ENCODE measurements around the gene TCIRG1. TPM values are rescaled to one million over a fixed set of nuclear protein-coding genes. Genes with fewer than 3 reads are reported as not detected.
"Not testable (repeated sequence)": the region's sequence is repeated elsewhere in the genome, so short reads cannot be mapped to it uniquely, and the experiment has no call there.

Gene TCIRG1
- total RNA-seq, 1 experiment from 2014 or later = 158 TPM

DNA sequence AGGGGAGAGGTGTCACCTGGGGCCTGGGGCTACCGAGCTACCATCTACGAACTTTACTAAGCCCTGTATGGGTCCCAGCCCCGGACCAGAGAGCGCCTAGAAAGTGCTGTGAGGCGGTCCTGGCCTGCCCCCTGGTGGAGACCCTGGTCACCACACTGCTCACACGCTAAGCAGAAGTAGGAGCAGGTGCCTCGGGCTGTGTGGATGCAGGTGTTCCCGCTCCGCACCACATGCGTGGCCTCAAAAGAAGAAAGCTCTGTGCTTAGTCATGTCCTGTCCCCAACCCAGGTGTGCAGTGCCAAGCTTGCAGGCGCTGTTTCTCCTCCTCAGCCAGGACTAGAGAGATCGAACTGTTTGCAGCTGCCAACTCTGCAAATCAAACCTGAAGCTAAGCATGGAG lies 45.0 kb upstream of the TCIRG1 start:
- in situ Hi-C loops (cut with HindIII; ENCODE audit: low pct_unique_long_range_greater_than_20kb, low sequenced_read_pairs); H3K9me3 ChIP-seq (ENCODE audit: control insufficient read depth, insufficient read depth, low read depth, low read length); POLR2A ChIA-PET; H3K27ac ChIP-seq (ENCODE audit: low read length); H3K4me1 ChIP-seq (ENCODE audit: control insufficient read depth, insufficient read depth, low read length); ATAC-seq; H3K4me3 ChIP-seq (ENCODE audit: low read depth in 2 of 2, low read length in 2 of 2); BruUV-seq (replicated peaks); intact Hi-C loops (cut with micrococcal nuclease; ENCODE audit: unreplicated experiment); DNase-seq (ENCODE audit: low read depth, low spot score); H3K27me3 ChIP-seq (ENCODE audit: control insufficient read depth, insufficient read depth, low read length); H3K36me3 ChIP-seq (ENCODE audit: control insufficient read depth, insufficient read depth, low read length): not testable (repeated sequence)
- CTCF ChIA-PET = interaction anchor here (1.2 kb wide), 1 partner anchor 38 kb away, joined by 3 read pairs; no protein-coding TSS in a partner anchor

GRCh38 chr11:67994387-67994786 lies 44.4 kb upstream of the TCIRG1 start:
- H3K4me1 ChIP-seq (ENCODE audit: control insufficient read depth, insufficient read depth, low read length); H3K36me3 ChIP-seq (ENCODE audit: control insufficient read depth, insufficient read depth, low read length); BruUV-seq (replicated peaks); H3K27ac ChIP-seq (ENCODE audit: low read length); H3K27me3 ChIP-seq (ENCODE audit: control insufficient read depth, insufficient read depth, low read length); intact Hi-C loops (cut with micrococcal nuclease; ENCODE audit: unreplicated experiment); ATAC-seq; H3K9me3 ChIP-seq (ENCODE audit: control insufficient read depth, insufficient read depth, low read depth, low read length); H3K4me3 ChIP-seq (ENCODE audit: low read depth in 2 of 2, low read length in 2 of 2); POLR2A ChIA-PET; in situ Hi-C loops (cut with HindIII; ENCODE audit: low pct_unique_long_range_greater_than_20kb, low sequenced_read_pairs); DNase-seq (ENCODE audit: low read depth, low spot score): not testable (repeated sequence)
- CTCF ChIA-PET = interaction anchor here (1.2 kb wide), 1 partner anchor 38 kb away, joined by 3 read pairs; no protein-coding TSS in a partner anchor

DNA sequence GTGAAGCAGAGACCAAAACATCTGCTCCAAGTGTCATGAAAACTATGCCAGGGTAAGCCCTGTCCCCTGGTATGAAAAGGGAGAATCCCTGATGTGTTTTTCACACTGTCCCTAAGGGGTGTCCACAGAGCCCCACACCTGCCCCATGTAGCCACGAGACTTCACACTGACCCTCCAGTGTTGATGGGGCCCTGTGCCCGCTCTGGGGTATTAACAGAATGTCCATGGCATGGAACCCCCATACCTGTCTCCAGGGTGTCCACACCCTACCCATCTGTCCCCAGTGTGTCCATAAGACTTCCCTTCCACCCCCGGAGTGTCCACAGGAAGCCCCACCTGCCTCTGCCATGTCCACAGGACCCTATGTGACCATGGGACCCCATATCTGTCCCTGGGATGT lies 43.7 kb upstream of the TCIRG1 start:
- BruUV-seq (replicated peaks); ATAC-seq; POLR2A ChIA-PET: not testable (repeated sequence)

GRCh38 chr11:67995579-67995978 lies 43.2 kb upstream of the TCIRG1 start:
- BruUV-seq (replicated peaks); H3K4me1 ChIP-seq (ENCODE audit: control insufficient read depth, insufficient read depth, low read length); intact Hi-C loops (cut with micrococcal nuclease; ENCODE audit: unreplicated experiment); H3K4me3 ChIP-seq (ENCODE audit: low read depth in 2 of 2, low read length in 2 of 2); H3K27me3 ChIP-seq (ENCODE audit: control insufficient read depth, insufficient read depth, low read length); DNase-seq (ENCODE audit: low read depth, low spot score); H3K36me3 ChIP-seq (ENCODE audit: control insufficient read depth, insufficient read depth, low read length); CTCF ChIA-PET; in situ Hi-C loops (cut with HindIII; ENCODE audit: low pct_unique_long_range_greater_than_20kb, low sequenced_read_pairs); POLR2A ChIA-PET; H3K27ac ChIP-seq (ENCODE audit: low read length); H3K9me3 ChIP-seq (ENCODE audit: control insufficient read depth, insufficient read depth, low read depth, low read length); ATAC-seq: not testable (repeated sequence)

More for the DNA sequence above, 43.7 kb upstream of the TCIRG1 start:
- DNase-seq (ENCODE audit: low read depth, low spot score); H3K27me3 ChIP-seq (ENCODE audit: control insufficient read depth, insufficient read depth, low read length); H3K4me1 ChIP-seq (ENCODE audit: control insufficient read depth, insufficient read depth, low read length); H3K27ac ChIP-seq (ENCODE audit: low read length); H3K4me3 ChIP-seq (ENCODE audit: low read depth in 2 of 2, low read length in 2 of 2); CTCF ChIA-PET; intact Hi-C loops (cut with micrococcal nuclease; ENCODE audit: unreplicated experiment); H3K36me3 ChIP-seq (ENCODE audit: control insufficient read depth, insufficient read depth, low read length); in situ Hi-C loops (cut with HindIII; ENCODE audit: low pct_unique_long_range_greater_than_20kb, low sequenced_read_pairs); H3K9me3 ChIP-seq (ENCODE audit: control insufficient read depth, insufficient read depth, low read depth, low read length): not testable (repeated sequence)

DNA sequence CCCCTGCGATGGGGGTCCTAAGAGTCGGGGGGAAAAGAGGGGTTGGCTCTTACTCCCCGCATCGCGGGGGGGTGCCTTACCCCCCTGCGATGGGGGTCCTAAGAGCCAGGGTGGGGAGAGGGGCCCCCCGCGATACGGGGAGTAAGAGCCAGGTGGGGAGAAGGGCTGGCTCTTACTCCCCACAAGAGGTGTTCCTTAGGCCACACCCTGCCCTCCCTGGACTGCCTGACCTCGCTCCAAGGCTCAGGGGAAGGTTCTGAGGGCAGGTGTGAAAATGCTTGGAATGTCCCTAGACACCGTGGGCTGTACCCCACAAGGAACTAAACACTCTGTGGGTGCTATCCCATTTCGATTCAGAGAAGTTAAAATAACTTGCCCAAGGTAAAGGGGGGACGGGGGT lies 42.8 kb upstream of the TCIRG1 start:
- CTCF ChIA-PET = interaction anchor here (0.6 kb wide), 1 partner anchor 236 kb away, joined by 3 read pairs; no protein-coding TSS in a partner anchor
- BruUV-seq (replicated peaks) = no TSS peak
- in situ Hi-C loops (cut with HindIII; ENCODE audit: low pct_unique_long_range_greater_than_20kb, low sequenced_read_pairs) = no loop called here

More for the DNA sequence above, 42.8 kb upstream of the TCIRG1 start:
- H3K27me3 ChIP-seq (ENCODE audit: control insufficient read depth, insufficient read depth, low read length) = no peaks in the 10 kb centered on the region
- no peak for TF ChIP-seq TCF7L2 (IDR thresholded peaks at IDR 0.05; ENCODE audit: low read depth, low read length)
- no peak for TF ChIP-seq SIN3A (IDR thresholded peaks at IDR 0.05; ENCODE audit: borderline replicate concordance, insufficient read depth, low read depth, low read length)
- TF ChIP-seq, protein P1, sequence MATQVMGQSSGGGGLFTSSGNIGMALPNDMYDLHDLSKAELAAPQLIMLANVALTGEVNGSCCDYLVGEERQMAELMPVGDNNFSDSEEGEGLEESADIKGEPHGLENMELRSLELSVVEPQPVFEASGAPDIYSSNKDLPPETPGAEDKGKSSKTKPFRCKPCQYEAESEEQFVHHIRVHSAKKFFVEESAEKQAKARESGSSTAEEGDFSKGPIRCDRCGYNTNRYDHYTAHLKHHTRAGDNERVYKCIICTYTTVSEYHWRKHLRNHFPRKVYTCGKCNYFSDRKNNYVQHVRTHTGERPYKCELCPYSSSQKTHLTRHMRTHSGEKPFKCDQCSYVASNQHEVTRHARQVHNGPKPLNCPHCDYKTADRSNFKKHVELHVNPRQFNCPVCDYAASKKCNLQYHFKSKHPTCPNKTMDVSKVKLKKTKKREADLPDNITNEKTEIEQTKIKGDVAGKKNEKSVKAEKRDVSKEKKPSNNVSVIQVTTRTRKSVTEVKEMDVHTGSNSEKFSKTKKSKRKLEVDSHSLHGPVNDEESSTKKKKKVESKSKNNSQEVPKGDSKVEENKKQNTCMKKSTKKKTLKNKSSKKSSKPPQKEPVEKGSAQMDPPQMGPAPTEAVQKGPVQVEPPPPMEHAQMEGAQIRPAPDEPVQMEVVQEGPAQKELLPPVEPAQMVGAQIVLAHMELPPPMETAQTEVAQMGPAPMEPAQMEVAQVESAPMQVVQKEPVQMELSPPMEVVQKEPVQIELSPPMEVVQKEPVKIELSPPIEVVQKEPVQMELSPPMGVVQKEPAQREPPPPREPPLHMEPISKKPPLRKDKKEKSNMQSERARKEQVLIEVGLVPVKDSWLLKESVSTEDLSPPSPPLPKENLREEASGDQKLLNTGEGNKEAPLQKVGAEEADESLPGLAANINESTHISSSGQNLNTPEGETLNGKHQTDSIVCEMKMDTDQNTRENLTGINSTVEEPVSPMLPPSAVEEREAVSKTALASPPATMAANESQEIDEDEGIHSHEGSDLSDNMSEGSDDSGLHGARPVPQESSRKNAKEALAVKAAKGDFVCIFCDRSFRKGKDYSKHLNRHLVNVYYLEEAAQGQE (IDR thresholded peaks at IDR 0.05; ENCODE audit: insufficient read depth in 1 of 2, low read depth in 2 of 2, low read length in 1 of 2) = no peak
- TF ChIP-seq, protein P2, sequence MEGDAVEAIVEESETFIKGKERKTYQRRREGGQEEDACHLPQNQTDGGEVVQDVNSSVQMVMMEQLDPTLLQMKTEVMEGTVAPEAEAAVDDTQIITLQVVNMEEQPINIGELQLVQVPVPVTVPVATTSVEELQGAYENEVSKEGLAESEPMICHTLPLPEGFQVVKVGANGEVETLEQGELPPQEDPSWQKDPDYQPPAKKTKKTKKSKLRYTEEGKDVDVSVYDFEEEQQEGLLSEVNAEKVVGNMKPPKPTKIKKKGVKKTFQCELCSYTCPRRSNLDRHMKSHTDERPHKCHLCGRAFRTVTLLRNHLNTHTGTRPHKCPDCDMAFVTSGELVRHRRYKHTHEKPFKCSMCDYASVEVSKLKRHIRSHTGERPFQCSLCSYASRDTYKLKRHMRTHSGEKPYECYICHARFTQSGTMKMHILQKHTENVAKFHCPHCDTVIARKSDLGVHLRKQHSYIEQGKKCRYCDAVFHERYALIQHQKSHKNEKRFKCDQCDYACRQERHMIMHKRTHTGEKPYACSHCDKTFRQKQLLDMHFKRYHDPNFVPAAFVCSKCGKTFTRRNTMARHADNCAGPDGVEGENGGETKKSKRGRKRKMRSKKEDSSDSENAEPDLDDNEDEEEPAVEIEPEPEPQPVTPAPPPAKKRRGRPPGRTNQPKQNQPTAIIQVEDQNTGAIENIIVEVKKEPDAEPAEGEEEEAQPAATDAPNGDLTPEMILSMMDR (IDR thresholded peaks at IDR 0.05) = no peak
- TF ChIP-seq POLR2AphosphoS5 (IDR thresholded peaks at IDR 0.05; ENCODE audit: low read depth, low read length) = no peak
- intact Hi-C loops (cut with micrococcal nuclease; ENCODE audit: unreplicated experiment) = no loop called here
- no peaks in the 10 kb centered on the region for H3K9me3 ChIP-seq (ENCODE audit: control insufficient read depth, insufficient read depth, low read depth, low read length)
- no peak for ATAC-seq
- H3K4me3 ChIP-seq (ENCODE audit: low read depth in 2 of 2, low read length in 2 of 2) = no peak overlapping the region
- no peaks in the 10 kb centered on the region for H3K36me3 ChIP-seq (ENCODE audit: control insufficient read depth, insufficient read depth, low read length)
- POLR2A ChIA-PET = no interaction called here
- DNase-seq (ENCODE audit: low read depth, low spot score) = no peak
- no peaks in the 10 kb centered on the region for H3K4me1 ChIP-seq (ENCODE audit: control insufficient read depth, insufficient read depth, low read length)
- H3K27ac ChIP-seq (ENCODE audit: low read length) = no peak overlapping the region

Data from Panc1 (cell line).